Endothelial cell of umbilical vein (primary cell): ENCODE results near the gene ALDH1L2.

ENCODE experiments used
- CTCF ChIP-seq, 2 donors: IDR thresholded peaks; 1 replicate in 1 of 2; 2 replicates in 1 of 2; pipeline ENCODE4 v1.5.1; 2011; ENCODE audit warnings: low read length in 2 of 2, mild to moderate bottlenecking in 2 of 2, moderate library complexity in 2 of 2, control low read depth in 1 of 2, inconsistent platforms in 1 of 2, low read depth in 1 of 2; ENCODE audit not compliant: insufficient read depth in 1 of 2; ENCODE audit errors: extremely low read depth in 1 of 2
- EZH2 ChIP-seq: IDR thresholded peaks from 2 replicates; pipeline ENCODE4 v1.6.1; 2012; ENCODE audit warnings: borderline replicate concordance, low read depth, mild to moderate bottlenecking, moderate library complexity, low read length, inconsistent platforms; ENCODE audit not compliant: severe bottlenecking
- GATA2 ChIP-seq: IDR thresholded peaks from 2 replicates; pipeline ENCODE4 v1.7.0; 2011; ENCODE audit warnings: low read depth, mild to moderate bottlenecking, moderate library complexity, mixed read lengths, low read length; ENCODE audit not compliant: insufficient read length, insufficient read depth
- JUN ChIP-seq: IDR thresholded peaks from 2 replicates; pipeline ENCODE4 v1.6.1; 2011; ENCODE audit warnings: borderline replicate concordance, low read depth; ENCODE audit not compliant: insufficient read length, insufficient read depth
- POLR2A ChIP-seq: IDR thresholded peaks from 2 replicates; pipeline ENCODE4 v1.6.1; 2012; ENCODE audit warnings: low read depth, mild to moderate bottlenecking, control low read depth, low read length
- POLR2AphosphoS5 ChIP-seq: IDR thresholded peaks from 2 replicates; pipeline ENCODE4 v1.6.1; 2012; ENCODE audit warnings: low read depth, mild to moderate bottlenecking, control low read depth, low read length, moderate library complexity; ENCODE audit not compliant: insufficient read depth
- TF ChIP-seq, protein P1 (sequence below): IDR thresholded peaks from 2 replicates; pipeline ENCODE4 v1.6.1; 2011; ENCODE audit not compliant: insufficient read depth, insufficient read length

GRCh38 chr12:104971306-104971705 lies 113.0 kb downstream of the ALDH1L2 start:
- TF ChIP-seq EZH2 (no peak), CTCF (IDR thresholded peaks at IDR 0.05; ENCODE audit: extremely low read depth in 1 of 2, insufficient read depth in 1 of 2, low read depth in 1 of 2, low read length in 2 of 2) (no peak), POLR2A (no peak), JUN (no peak), POLR2AphosphoS5 (no peak), GATA2 (no peak)
- TF ChIP-seq, protein P1, sequence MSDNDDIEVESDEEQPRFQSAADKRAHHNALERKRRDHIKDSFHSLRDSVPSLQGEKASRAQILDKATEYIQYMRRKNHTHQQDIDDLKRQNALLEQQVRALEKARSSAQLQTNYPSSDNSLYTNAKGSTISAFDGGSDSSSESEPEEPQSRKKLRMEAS, result no peak
